ENCODE results near the gene SHROOM3.

GRCh38 chr4:76803522-76803921 lies 368.5 kb downstream of the SHROOM3 start:
- TF ChIP-seq CTCF (IDR thresholded peaks at IDR 0.05) (no peak), POLR2A (IDR thresholded peaks at IDR 0.05) (no peak)

All from Peyer's patch (tissue), 4 donors.